Sigmoid colon (tissue), 4 donors: ENCODE data around the gene MRPL40.

Source experiments
- CTCF ChIP-seq, 4 experiments: fragments of 450-650 bp in 3 of 4; fragments of 200-600 bp in 1 of 4; IDR thresholded peaks; one replicate each; pipeline ENCODE4 v1.5.1; 2016 to 2019; ENCODE audit warnings: antibody characterized with exemption in 4 of 4, mild to moderate bottlenecking in 3 of 4, moderate library complexity in 2 of 4
- EP300 ChIP-seq, 4 donors: sonication (generic); formaldehyde crosslinking; IDR thresholded peaks; one replicate each; pipeline ENCODE4 v1.6.1; 2017; ENCODE audit warnings: antibody characterized with exemption in 4 of 4
- POLR2A ChIP-seq, 2 donors: fragments of 450-650 bp; IDR thresholded peaks; one replicate each; pipeline ENCODE4 v1.6.1; 2016; ENCODE audit warnings: antibody characterized with exemption in 2 of 2, mild to moderate bottlenecking in 2 of 2, moderate library complexity in 2 of 2

DNA sequence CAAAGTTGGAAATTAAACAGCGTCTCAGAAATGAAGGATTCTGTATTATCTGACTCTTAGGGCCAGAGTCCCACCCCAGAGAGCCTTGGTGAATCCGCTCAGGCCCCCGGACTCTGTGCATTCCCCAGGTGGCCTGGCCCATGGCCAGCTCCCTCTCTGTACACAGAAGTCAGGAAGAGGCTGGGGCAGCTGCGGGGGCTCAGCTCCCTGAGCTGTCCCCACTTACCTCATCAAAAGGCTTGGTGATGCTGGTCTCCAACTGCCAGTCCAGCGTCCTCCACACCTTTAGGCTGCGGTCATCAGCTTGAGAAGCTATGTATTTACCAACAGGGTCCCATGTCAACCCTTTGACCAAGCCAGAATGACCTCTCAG is 35.8 kb upstream of the MRPL40 start:
- TF ChIP-seq CTCF (IDR thresholded peaks at IDR 0.05) (no peak), POLR2A (IDR thresholded peaks at IDR 0.05) (no peak), EP300 (IDR thresholded peaks at IDR 0.05) (no peak)
